Endothelial cell of umbilical vein (primary cell): ENCODE results near the gene CEBPB. TPM values are rescaled to one million over a fixed set of nuclear protein-coding genes. Genes with fewer than 3 reads are reported as not detected.

Experiments used
- BruUV-seq: library from RNA; stranded (reverse); fragments of 400-500 nt; replicated peaks from 2 replicates; lab custom pipeline; 2021; lab: Mats Ljungman, UMichigan
- CTCF ChIA-PET: fragments of 300-600, 350-600 bp; sonication (Branson Sonifier 250); formaldehyde crosslinking; loops from one replicate; lab custom pipeline; 2021; ENCODE audit warnings: antibody characterized with exemption, inconsistent platforms; lab: Charles Lee
- POLR2A ChIA-PET: fragments of 300-600, 350-600 bp; sonication (Branson Sonifier 250); formaldehyde crosslinking; loops from one replicate; lab custom pipeline; 2021; ENCODE audit warnings: antibody characterized with exemption, inconsistent platforms; lab: Charles Lee
- DNase-seq: peaks from one replicate; pipeline ENCODE4 v3.0.0-alpha.2; 2011; ENCODE audit warnings: low read depth, low spot score
- FAIRE-seq: peaks from 2 replicates; lab custom pipeline; 2011; peaks lifted over from hg19 to GRCh38; lab: Jason Lieb, UNC
- H2AFZ ChIP-seq: 2 replicates; pipeline ENCODE4 v1.6.0; 2012; ENCODE audit warnings: low read depth, low read length, control low read depth, inconsistent platforms
- H3K27ac ChIP-seq: 2 replicates; pipeline ENCODE4 v1.5.1; 2011; ENCODE audit warnings: low read depth, mild to moderate bottlenecking, control low read depth, low read length, moderate library complexity; ENCODE audit not compliant: insufficient read depth
- H3K27me3 ChIP-seq, 2 experiments: 2 replicates each; pipeline versions ENCODE4 v1.6.0 to v1.6.1; 2011; ENCODE audit warnings: low read length in 2 of 2, mixed read lengths in 1 of 2; ENCODE audit not compliant: control insufficient read depth in 2 of 2, insufficient read depth in 2 of 2
- H3K36me3 ChIP-seq, 2 experiments: 2 replicates in 1 of 2; 3 replicates in 1 of 2; pipeline ENCODE4 v1.5.1; 2011; ENCODE audit warnings: low read length in 2 of 2, mild to moderate bottlenecking in 1 of 2, moderate library complexity in 1 of 2; ENCODE audit not compliant: control insufficient read depth in 2 of 2, insufficient read depth in 2 of 2; ENCODE audit errors: extremely low read depth in 1 of 2
- H3K4me1 ChIP-seq: 3 replicates; pipeline ENCODE4 v1.5.1; 2011; ENCODE audit warnings: mild to moderate bottlenecking, low read length; ENCODE audit not compliant: control insufficient read depth, insufficient read depth; ENCODE audit errors: extremely low read depth
- H3K4me2 ChIP-seq: 2 replicates; pipeline ENCODE4 v1.6.1; 2011; ENCODE audit warnings: low read length, control low read depth, mixed read lengths; ENCODE audit not compliant: insufficient read depth
- H3K4me3 ChIP-seq, 3 experiments: fragments of 200-600 bp in 1 of 3; sonication (generic), shearing (Covaris generic) in 1 of 3; replicated peaks in 1 of 3; 2 replicates each; pipeline ENCODE4 v1.5.1; 2011 to 2016; ENCODE audit warnings: control low read depth in 3 of 3, low read length in 3 of 3, mild to moderate bottlenecking in 2 of 3, inconsistent platforms in 1 of 3, low read depth in 1 of 3, moderate library complexity in 1 of 3; ENCODE audit not compliant: insufficient read depth in 1 of 3
- H3K79me2 ChIP-seq: 2 replicates; pipeline ENCODE4 v1.6.0; 2012; ENCODE audit warnings: low read length, inconsistent platforms; ENCODE audit not compliant: control insufficient read depth, insufficient read depth
- H3K9ac ChIP-seq: replicated peaks from 2 replicates; pipeline ENCODE3; 2011; ENCODE audit warnings: low read length, control low read depth; ENCODE audit not compliant: insufficient read depth; ENCODE audit errors: extremely low read depth
- H3K9me1 ChIP-seq: replicated peaks from 3 replicates; pipeline ENCODE4 v1.6.0; 2011; ENCODE audit warnings: mild to moderate bottlenecking, low read length; ENCODE audit not compliant: control insufficient read depth, insufficient read depth; ENCODE audit errors: extremely low read depth
- H3K9me3 ChIP-seq: replicated peaks from 2 replicates; pipeline ENCODE4 v1.5.1; 2012; ENCODE audit warnings: low read length, inconsistent platforms; ENCODE audit not compliant: control insufficient read depth, insufficient read depth
- H4K20me1 ChIP-seq: replicated peaks from 2 replicates; pipeline ENCODE3; 2011; ENCODE audit warnings: mild to moderate bottlenecking, low read length; ENCODE audit not compliant: control insufficient read depth, insufficient read depth; ENCODE audit errors: extremely low read depth
- EZH2 ChIP-seq: IDR thresholded peaks from 2 replicates; pipeline ENCODE4 v1.6.1; 2012; ENCODE audit warnings: borderline replicate concordance, low read depth, mild to moderate bottlenecking, moderate library complexity, low read length, inconsistent platforms; ENCODE audit not compliant: severe bottlenecking
- FOS ChIP-seq: IDR thresholded peaks from 2 replicates; pipeline ENCODE4 v1.6.1; 2011; ENCODE audit warnings: mild to moderate bottlenecking, low read length, moderate library complexity, borderline replicate concordance; ENCODE audit not compliant: insufficient read depth
- GATA2 ChIP-seq: IDR thresholded peaks from 2 replicates; pipeline ENCODE4 v1.7.0; 2011; ENCODE audit warnings: low read depth, mild to moderate bottlenecking, moderate library complexity, mixed read lengths, low read length; ENCODE audit not compliant: insufficient read length, insufficient read depth
- JUN ChIP-seq: IDR thresholded peaks from 2 replicates; pipeline ENCODE4 v1.6.1; 2011; ENCODE audit warnings: borderline replicate concordance, low read depth; ENCODE audit not compliant: insufficient read length, insufficient read depth
- MYC ChIP-seq: IDR thresholded peaks from one replicate; pipeline ENCODE4 v1.6.1; 2011; ENCODE audit warnings: mild to moderate bottlenecking, low read depth, low read length
- dilution Hi-C: fragments of 300-500 bp; cut with MboI; formaldehyde crosslinking; loops from one replicate; pipeline ENCODE4 v1.15.0; 2019; ENCODE audit warnings: low sequenced_read_pairs; ENCODE audit not compliant: extremely low pct_ligation_motif_present
- intact Hi-C: fragments of 100-400 bp; cut with micrococcal nuclease; formaldehyde crosslinking; loops from one replicate; pipeline ENCODE4 v1.10.0; 2022
- polyA plus RNA-seq, 4 experiments: library from polyadenylated mRNA; depleted of rRNA in 3 of 4; stranded (reverse) in 3 of 4; unstranded in 1 of 4; fragments of >200 nt; gene quantifications; 2 replicates each; pipeline versions ENCODE4 v1.2.1 to v1.2.3, GENCODE V29; 2011 to 2012; ENCODE audit warnings: missing spikeins in 1 of 4
- total RNA-seq: library from RNA; stranded (reverse); gene quantifications from 2 replicates; pipeline ENCODE4 v1.2.3, GENCODE V29; 2021
- TF ChIP-seq, protein P1 (sequence below): IDR thresholded peaks from 2 replicates; pipeline ENCODE4 v1.6.1; 2011; ENCODE audit not compliant: insufficient read depth, insufficient read length
- TF ChIP-seq, protein P2 (sequence below), 2 donors: IDR thresholded peaks; 1 replicate in 1 of 2; 2 replicates in 1 of 2; pipeline ENCODE4 v1.5.1; 2011; ENCODE audit warnings: low read length in 2 of 2, mild to moderate bottlenecking in 2 of 2, moderate library complexity in 2 of 2, control low read depth in 1 of 2, inconsistent platforms in 1 of 2, low read depth in 1 of 2; ENCODE audit not compliant: insufficient read depth in 1 of 2; ENCODE audit errors: extremely low read depth in 1 of 2

The CEBPB gene
- total and polyA plus RNA-seq, 2 donors (not counting 3 experiments of a cell fraction or from before 2014, with no cell fraction given) = 3.7 to 11.4 TPM

DNA sequence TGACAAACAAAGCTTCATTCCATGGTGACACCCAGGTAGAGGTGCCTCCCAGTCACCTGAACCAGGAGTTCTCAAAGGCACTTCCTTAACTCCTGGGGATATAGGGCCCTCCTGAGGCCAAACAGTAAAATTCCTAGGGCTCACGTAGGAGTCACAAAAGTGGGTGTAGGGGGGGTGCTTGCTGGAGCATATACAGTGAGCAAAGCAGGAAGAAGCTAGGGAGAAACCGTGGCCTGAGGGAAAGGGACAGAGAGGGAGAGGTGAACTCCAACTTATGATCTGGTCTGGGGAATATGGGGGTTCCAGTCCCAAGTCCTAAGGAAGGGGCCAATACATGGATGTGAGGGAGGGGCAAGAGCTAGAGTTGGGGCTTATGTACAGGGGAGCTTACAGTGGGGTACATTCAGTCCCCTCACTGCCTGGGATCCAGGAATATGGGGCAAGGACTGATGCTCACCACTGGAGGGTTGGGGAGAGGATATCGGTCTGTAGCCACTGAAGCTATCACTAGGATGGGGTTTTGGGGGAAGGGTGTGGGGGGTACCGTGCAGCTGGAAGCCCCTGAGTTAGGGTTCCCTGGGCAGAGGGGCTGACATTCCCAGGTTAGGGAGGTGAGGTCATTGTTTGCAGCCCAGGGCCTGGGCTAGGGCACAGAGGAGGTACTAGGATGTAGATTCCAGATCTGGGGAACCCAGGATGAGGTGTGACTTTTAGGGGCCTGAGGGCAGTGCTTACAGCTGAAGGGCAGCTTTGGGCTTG is 38.1 kb upstream of the CEBPB start:
- Histone ChIP-seq H3K36me3 (peaks cover 0 to 6% of the 10 kb centered on the region in 2 experiments), H3K9me1 (no peaks in the 10 kb centered on the region), H3K4me2 (peak overlapping the region; percentile 90), H3K27me3 (no peaks in the 10 kb centered on the region), H3K27ac (peak overlapping the region; percentile 77), H4K20me1 (no peaks in the 10 kb centered on the region), H2AFZ (no peak overlapping the region), H3K9me3 (no peaks in the 10 kb centered on the region), H3K4me1 (peaks cover 49% of the 10 kb centered on the region), H3K9ac (peak overlapping the region; percentile 82), H3K79me2 (peaks cover 56% of the 10 kb centered on the region), H3K4me3 (peak overlapping the region; percentile 53 to 86 (median 80))
- peak; percentile 44 for DNase-seq
- BruUV-seq = no TSS peak
- no peak for FAIRE-seq
- TF ChIP-seq, protein P1, sequence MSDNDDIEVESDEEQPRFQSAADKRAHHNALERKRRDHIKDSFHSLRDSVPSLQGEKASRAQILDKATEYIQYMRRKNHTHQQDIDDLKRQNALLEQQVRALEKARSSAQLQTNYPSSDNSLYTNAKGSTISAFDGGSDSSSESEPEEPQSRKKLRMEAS = no peak
- TF ChIP-seq EZH2 (no peak), GATA2 (no peak), MYC (no peak), FOS (no peak), JUN (no peak)
- TF ChIP-seq, protein P2, sequence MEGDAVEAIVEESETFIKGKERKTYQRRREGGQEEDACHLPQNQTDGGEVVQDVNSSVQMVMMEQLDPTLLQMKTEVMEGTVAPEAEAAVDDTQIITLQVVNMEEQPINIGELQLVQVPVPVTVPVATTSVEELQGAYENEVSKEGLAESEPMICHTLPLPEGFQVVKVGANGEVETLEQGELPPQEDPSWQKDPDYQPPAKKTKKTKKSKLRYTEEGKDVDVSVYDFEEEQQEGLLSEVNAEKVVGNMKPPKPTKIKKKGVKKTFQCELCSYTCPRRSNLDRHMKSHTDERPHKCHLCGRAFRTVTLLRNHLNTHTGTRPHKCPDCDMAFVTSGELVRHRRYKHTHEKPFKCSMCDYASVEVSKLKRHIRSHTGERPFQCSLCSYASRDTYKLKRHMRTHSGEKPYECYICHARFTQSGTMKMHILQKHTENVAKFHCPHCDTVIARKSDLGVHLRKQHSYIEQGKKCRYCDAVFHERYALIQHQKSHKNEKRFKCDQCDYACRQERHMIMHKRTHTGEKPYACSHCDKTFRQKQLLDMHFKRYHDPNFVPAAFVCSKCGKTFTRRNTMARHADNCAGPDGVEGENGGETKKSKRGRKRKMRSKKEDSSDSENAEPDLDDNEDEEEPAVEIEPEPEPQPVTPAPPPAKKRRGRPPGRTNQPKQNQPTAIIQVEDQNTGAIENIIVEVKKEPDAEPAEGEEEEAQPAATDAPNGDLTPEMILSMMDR (IDR thresholded peaks at IDR 0.05; ENCODE audit: extremely low read depth in 1 of 2, insufficient read depth in 1 of 2, low read depth in 1 of 2, low read length in 2 of 2) = no peak
- CTCF ChIA-PET = interaction anchor here (0.9 to 4.7 kb wide), 16 partner anchors 9 to 174 kb away, joined by 3 to 41 read pairs (median 8); partner anchors contain the start of gene UBE2V1
- dilution Hi-C loops (no loop called here), intact Hi-C loops (loop anchor here (1.0 to 5.0 kb wide), 4 partner anchors 14 to 1425 kb away; partner anchors contain the start of genes SNAI1 and UBE2V1)
- POLR2A ChIA-PET = interaction anchor here (0.5 to 1.8 kb wide), 3 partner anchors 14 to 343 kb away, joined by 3 to 6 read pairs (median 5); no protein-coding TSS in a partner anchor
